ENCODE data around the gene POLN. TPM values are rescaled to one million over a fixed set of nuclear protein-coding genes. Genes with fewer than 3 reads are reported as not detected.
"Not testable (repeated sequence)": the region's sequence is repeated elsewhere in the genome, so short reads cannot be mapped to it uniquely, and the experiment has no call there.

Gene POLN
- total RNA-seq, 1 experiment from 2014 or later: 1.3 TPM

- no TSS peak for BruUV-seq (replicated peaks)
- Histone ChIP-seq H3K4me3 (no peak overlapping the region), H3F3A (ENCODE audit: insufficient read depth, low read depth) (no peaks in the 10 kb centered on the region), H3K4me2 (no peak overlapping the region), H3K36me3 (ENCODE audit: low read depth) (no peaks in the 10 kb centered on the region), H4K20me1 (ENCODE audit: insufficient read depth) (no peaks in the 10 kb centered on the region), H3K27ac (no peak overlapping the region), H3K9me2 (ENCODE audit: insufficient read depth) (no peaks in the 10 kb centered on the region), H3K4me1 (replicated peaks; ENCODE audit: insufficient read depth) (peaks cover 2% of the 10 kb centered on the region), H3K27me3 (ENCODE audit: insufficient read depth, low read depth) (no peaks in the 10 kb centered on the region), H2AFZ (no peak overlapping the region), H3K9me3 (ENCODE audit: insufficient read depth, low read depth) (no peaks in the 10 kb centered on the region), H3K79me2 (ENCODE audit: low read depth) (no peaks in the 10 kb centered on the region)
- DNase-seq: no peak
- intact Hi-C loops (cut with micrococcal nuclease; ENCODE audit: unreplicated experiment): no loop called here
- ChIA-PET POLR2A (ENCODE audit: unreplicated experiment) (interaction anchor here (0.6 kb wide), 1 partner anchor 94 kb away, joined by 33 read pairs; no protein-coding TSS in a partner anchor), CTCF (no interaction called here)
- TF ChIP-seq EZH2 (IDR thresholded peaks at IDR 0.05; ENCODE audit: low read depth) (no peak), CTCF (conservative IDR thresholded peaks at IDR 0.05) (no peak)
Observed at GRCh38 chr4:2165391-2165790, 76.5 kb downstream of the POLN start.

DNA sequence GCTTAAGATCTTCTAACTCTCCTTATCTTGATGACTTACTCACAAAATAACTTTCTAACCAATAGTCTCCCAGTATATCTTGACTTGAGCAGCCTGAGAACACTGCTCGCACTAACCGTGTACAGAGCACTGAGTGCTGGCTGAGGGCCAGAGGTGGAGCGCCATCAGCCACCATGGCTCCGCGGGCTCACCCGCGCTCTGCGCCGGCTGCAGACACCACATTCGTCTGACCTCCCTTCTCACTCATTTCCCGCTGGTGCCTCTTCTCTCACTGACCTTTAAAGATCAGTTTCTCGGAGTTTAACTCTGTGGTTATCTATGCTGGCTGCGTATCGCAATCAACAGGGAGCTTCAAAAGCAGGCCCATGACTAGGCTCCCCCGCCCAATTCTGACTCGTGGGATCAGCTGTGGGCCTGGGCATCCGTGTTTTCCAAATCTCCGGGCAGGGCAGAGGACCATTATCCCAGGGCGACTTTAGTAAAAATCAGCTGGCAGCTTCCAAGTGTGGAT is 78.6 kb downstream of the POLN start:
- intact Hi-C loops (cut with micrococcal nuclease; ENCODE audit: unreplicated experiment): no loop called here

DNA sequence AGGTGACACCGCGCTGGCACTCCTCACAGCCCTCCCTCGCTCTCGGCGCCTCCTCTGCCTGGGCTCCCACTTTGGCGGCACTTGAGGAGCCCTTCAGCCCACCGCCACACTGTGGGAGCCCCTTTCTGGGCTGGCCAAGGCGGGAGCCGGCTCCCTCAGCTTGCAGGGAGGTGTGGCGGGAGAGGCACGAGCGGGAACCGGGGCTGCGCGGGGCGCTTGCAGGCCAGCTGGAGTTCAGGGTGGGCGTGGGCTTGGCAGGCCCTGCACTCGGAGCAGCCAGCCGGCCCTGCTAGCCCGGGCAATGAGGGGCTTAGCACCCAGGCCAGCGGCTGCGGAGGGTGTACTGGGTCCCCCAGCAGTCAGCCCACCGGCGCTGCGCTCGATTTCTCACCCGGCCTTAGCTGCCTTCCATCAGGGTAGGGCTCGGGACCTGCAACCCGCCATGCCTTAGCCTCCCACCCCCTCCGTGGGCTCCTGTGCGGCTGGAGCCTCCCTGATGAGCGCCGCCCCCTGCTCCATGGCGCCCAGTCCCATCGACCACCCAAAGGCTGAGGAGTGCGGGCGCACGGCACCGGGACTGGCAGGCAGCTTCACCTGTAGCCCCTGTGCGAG is 80.7 kb downstream of the POLN start:
- CTCF ChIA-PET; POLR2A ChIA-PET (ENCODE audit: unreplicated experiment); H3K4me3 ChIP-seq; BruUV-seq (replicated peaks); H3K27me3 ChIP-seq (ENCODE audit: insufficient read depth, low read depth); H3F3A ChIP-seq (ENCODE audit: insufficient read depth, low read depth); H3K36me3 ChIP-seq (ENCODE audit: low read depth); H3K9me2 ChIP-seq (ENCODE audit: insufficient read depth); DNase-seq; H3K27ac ChIP-seq; H3K79me2 ChIP-seq (ENCODE audit: low read depth); H4K20me1 ChIP-seq (ENCODE audit: insufficient read depth); H3K4me2 ChIP-seq; H3K9me3 ChIP-seq (ENCODE audit: insufficient read depth, low read depth); intact Hi-C loops (cut with micrococcal nuclease; ENCODE audit: unreplicated experiment); H2AFZ ChIP-seq: not testable (repeated sequence)
- peaks cover 11% of the 10 kb centered on the region for H3K4me1 ChIP-seq (replicated peaks; ENCODE audit: insufficient read depth)

More for the DNA sequence above, 78.6 kb downstream of the POLN start:
- no peak for DNase-seq
- no peaks in the 10 kb centered on the region for H3K9me3 ChIP-seq (ENCODE audit: insufficient read depth, low read depth)
- no peaks in the 10 kb centered on the region for H4K20me1 ChIP-seq (ENCODE audit: insufficient read depth)
- no peak overlapping the region for H3K27ac ChIP-seq
- no peak overlapping the region for H3K4me2 ChIP-seq
- H3K4me1 ChIP-seq (replicated peaks; ENCODE audit: insufficient read depth): peaks cover 11% of the 10 kb centered on the region
- ChIA-PET CTCF (interaction anchor here (0.6 kb wide), 1 partner anchor 167 kb away, joined by 3 read pairs; no protein-coding TSS in a partner anchor), POLR2A (ENCODE audit: unreplicated experiment) (no interaction called here)
- H3K36me3 ChIP-seq (ENCODE audit: low read depth): no peaks in the 10 kb centered on the region
- H3F3A ChIP-seq (ENCODE audit: insufficient read depth, low read depth): no peaks in the 10 kb centered on the region
- no peaks in the 10 kb centered on the region for H3K9me2 ChIP-seq (ENCODE audit: insufficient read depth)
- TF ChIP-seq EZH2 (IDR thresholded peaks at IDR 0.05; ENCODE audit: low read depth) (no peak), CTCF (conservative IDR thresholded peaks at IDR 0.05) (no peak)
- no peaks in the 10 kb centered on the region for H3K79me2 ChIP-seq (ENCODE audit: low read depth)
- no peak overlapping the region for H3K4me3 ChIP-seq
- no peaks in the 10 kb centered on the region for H3K27me3 ChIP-seq (ENCODE audit: insufficient read depth, low read depth)
- H2AFZ ChIP-seq: no peak overlapping the region
- BruUV-seq (replicated peaks): no TSS peak

- Histone ChIP-seq H2AFZ (no peak overlapping the region), H3K4me2 (0 out of 2 replicates have a peak overlapping the region, but pooled peaks have one; percentile 17), H3K9me2 (ENCODE audit: insufficient read depth) (no peaks in the 10 kb centered on the region), H3K36me3 (ENCODE audit: low read depth) (no peaks in the 10 kb centered on the region), H3K4me3 (no peak overlapping the region), H3K27me3 (ENCODE audit: insufficient read depth, low read depth) (no peaks in the 10 kb centered on the region), H3F3A (ENCODE audit: insufficient read depth, low read depth) (no peaks in the 10 kb centered on the region), H3K27ac (no peak overlapping the region), H3K4me1 (replicated peaks; ENCODE audit: insufficient read depth) (peaks cover 11% of the 10 kb centered on the region), H3K79me2 (ENCODE audit: low read depth) (no peaks in the 10 kb centered on the region), H3K9me3 (ENCODE audit: insufficient read depth, low read depth) (no peaks in the 10 kb centered on the region), H4K20me1 (ENCODE audit: insufficient read depth) (no peaks in the 10 kb centered on the region)
- POLR2A ChIA-PET (ENCODE audit: unreplicated experiment): no interaction called here
- TF ChIP-seq EZH2 (IDR thresholded peaks at IDR 0.05; ENCODE audit: low read depth): no peak
- no peak for TF ChIP-seq CTCF (conservative IDR thresholded peaks at IDR 0.05)
- BruUV-seq (replicated peaks): no TSS peak
- intact Hi-C loops (cut with micrococcal nuclease; ENCODE audit: unreplicated experiment): no loop called here
- DNase-seq: peak in 1 of 2 experiments; percentile 51
- CTCF ChIA-PET: no interaction called here
Observed at GRCh38 chr4:2159931-2160330, 82.0 kb downstream of the POLN start.

Measured in PC-9 (cell line).